H1 (cell line): Measurements from ENCODE around the gene PPP1CA. TPM values are rescaled to one million over a fixed set of nuclear protein-coding genes. Genes with fewer than 3 reads are reported as not detected.

ENCODE experiments used
- CTCF ChIP-seq, 3 experiments: IDR thresholded peaks; 1 replicate in 2 of 3; 2 replicates in 1 of 3; pipeline versions ENCODE4 v1.5.1 to v1.6.1; 2011; ENCODE audit warnings: low read length in 3 of 3, mild to moderate bottlenecking in 3 of 3, inconsistent platforms in 2 of 3, low read depth in 1 of 3, moderate library complexity in 1 of 3; ENCODE audit not compliant: insufficient read depth in 1 of 3; ENCODE audit errors: control extremely low read depth in 1 of 3
- EZH2 ChIP-seq: fragments of 200-600 bp; sonication (generic); IDR thresholded peaks from 2 replicates; pipeline ENCODE4 v1.7.1; 2012; ENCODE audit warnings: low read depth, mild to moderate bottlenecking, moderate library complexity, low read length, inconsistent platforms; ENCODE audit not compliant: severe bottlenecking
- GTF2F1 ChIP-seq: IDR thresholded peaks from 2 replicates; pipeline ENCODE4 v1.6.1; 2012; ENCODE audit warnings: low read depth, low read length, improper control_type of control experiment, borderline replicate concordance
- KDM1A ChIP-seq: fragments of 200-600, 300-600 bp; sonication (generic); IDR thresholded peaks from 2 replicates; pipeline ENCODE4 v1.7.1; 2016; ENCODE audit warnings: mild to moderate bottlenecking, low read length, borderline replicate concordance
- TCF12 ChIP-seq: IDR thresholded peaks from 2 replicates; pipeline ENCODE4 v1.6.1; 2011; ENCODE audit warnings: low read depth, mild to moderate bottlenecking, low read length
- polyA plus RNA-seq, 7 experiments: library from polyadenylated mRNA; depleted of rRNA in 3 of 7; stranded (reverse) in 5 of 7; unstranded in 2 of 7; fragments of >200 nt in 5 of 7; fragments of 200-250 nt in 2 of 7; gene quantifications; 1 replicate in 5 of 7; 2 replicates in 1 of 7; 4 replicates in 1 of 7; pipeline versions ENCODE4 v1.2.1 to v1.2.3, GENCODE V29; 2011 to 2013; ENCODE audit warnings: missing spikeins in 2 of 7, mixed read lengths in 2 of 7
- total RNA-seq: library from RNA; stranded (reverse); fragmentation: NEBNext Ultra II Directional; extraction: Animal tissue kit (Norgen Biotek cat#: 25700); gene quantifications from 2 replicates; pipeline ENCODE4 v1.2.1, GENCODE V29; 2021

Gene PPP1CA
- total and polyA plus RNA-seq, 2 of the 8 experiments (the other 6 are each of a cell fraction or from before 2014, with no cell fraction given), result 198 to 359 TPM

GRCh38 chr11:67441731-67442351 lies 40.2 kb upstream of the PPP1CA start (continued):
- no peak for TF ChIP-seq GTF2F1
- no peak for TF ChIP-seq CTCF (IDR thresholded peaks at IDR 0.05; ENCODE audit: control extremely low read depth in 1 of 3, insufficient read depth in 1 of 3, low read depth in 1 of 3, low read length in 3 of 3)
- no peak for TF ChIP-seq KDM1A
- no peak for TF ChIP-seq EZH2
- TF ChIP-seq TCF12, result no peak
